Central memory CD8-positive, alpha-beta T cell (primary cell): Measurements from ENCODE around the gene HNRNPF.
A peak's percentile ranks its signal among the peaks of the same experiment; 100 is the strongest.
"Not testable (repeated sequence)": the region's sequence is repeated elsewhere in the genome, so short reads cannot be mapped to it uniquely, and the experiment has no call there.

Source experiments
- ATAC-seq: fragments of 150-1000 bp; cut with Tn5 transposase; replicated peaks from 2 replicates; pipeline ENCODE4 v1.10.0; 2022; ENCODE audit warnings: mild to moderate bottlenecking, moderate FRiP score, moderate number of reproducible peaks; ENCODE audit not compliant: poor library complexity, severe bottlenecking; ENCODE audit errors: extremely low read depth
- DNase-seq, 2 donors: peaks; one replicate each; pipeline ENCODE4 v3.0.0; 2021; ENCODE audit warnings: low spot score in 2 of 2
- H3K27ac Mint-ChIP-seq: one replicate; pipeline ENCODE4 v1.8.0; 2022; ENCODE audit warnings: low read depth, mild to moderate bottlenecking, moderate library complexity, mixed read lengths
- H3K27me3 Mint-ChIP-seq: one replicate; pipeline ENCODE4 v1.8.0; 2022; ENCODE audit warnings: mixed read lengths
- H3K36me3 Mint-ChIP-seq: one replicate; pipeline ENCODE4 v1.8.0; 2022; ENCODE audit warnings: mild to moderate bottlenecking, moderate library complexity, mixed read lengths; ENCODE audit not compliant: insufficient read depth
- H3K4me1 Mint-ChIP-seq: one replicate; pipeline ENCODE4 v1.8.0; 2022; ENCODE audit warnings: mixed read lengths
- H3K4me3 Mint-ChIP-seq: one replicate; pipeline ENCODE4 v1.8.0; 2022; ENCODE audit warnings: mild to moderate bottlenecking, moderate library complexity, mixed read lengths
- H3K9me3 Mint-ChIP-seq: one replicate; pipeline ENCODE4 v1.8.0; 2022; ENCODE audit warnings: mixed read lengths

Gene HNRNPF

GRCh38 chr10:43401627-43402026, 7.4 kb downstream of the HNRNPF start:
- Mint-ChIP-seq H3K27ac (peak overlapping the region; percentile 99), H3K9me3 (no peaks in the 10 kb centered on the region), H3K36me3 (peaks cover 51% of the 10 kb centered on the region), H3K27me3 (no peaks in the 10 kb centered on the region), H3K4me3 (peak overlapping the region; percentile 93), H3K4me1 (peaks cover 67% of the 10 kb centered on the region)
- DNase-seq = no peak
- ATAC-seq = no peak

GRCh38 chr10:43399320-43400310, 9.4 kb downstream of the HNRNPF start:
- Mint-ChIP-seq H3K4me3 (peak overlapping the region; percentile 69), H3K27me3 (no peaks in the 10 kb centered on the region), H3K4me1 (peaks cover 80% of the 10 kb centered on the region), H3K27ac (peak overlapping the region; percentile 88), H3K36me3 (peaks cover 61% of the 10 kb centered on the region), H3K9me3 (no peaks in the 10 kb centered on the region)
- DNase-seq (no peak), ATAC-seq (no peak)

DNA sequence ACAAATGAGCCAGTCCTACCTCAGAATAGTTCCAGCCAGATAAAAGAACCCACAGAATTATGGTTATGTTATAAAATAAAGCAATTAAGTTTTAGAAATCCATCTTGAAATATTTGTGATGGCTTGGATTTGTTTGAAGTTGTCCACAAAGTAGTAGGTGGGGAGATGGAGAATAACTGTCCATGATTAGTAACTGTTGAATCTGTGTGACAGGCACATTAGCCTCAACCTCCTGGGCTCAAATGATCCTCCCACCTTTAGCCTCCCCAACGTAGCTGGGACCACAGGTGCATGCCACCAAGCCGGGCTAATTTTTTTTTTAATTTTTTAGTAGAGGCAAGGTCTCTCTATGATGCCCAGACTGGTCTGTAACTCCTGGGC, 10.1 kb downstream of the HNRNPF start:
- Mint-ChIP-seq H3K36me3 (peaks cover 59% of the 10 kb centered on the region), H3K4me1 (peaks cover 81% of the 10 kb centered on the region), H3K27ac (peak overlapping the region; percentile 88), H3K27me3 (no peaks in the 10 kb centered on the region), H3K4me3 (peak overlapping the region; percentile 91), H3K9me3 (no peaks in the 10 kb centered on the region)
- DNase-seq (no peak), ATAC-seq (no peak)

- DNase-seq = peak; percentile 51 to 52
- Mint-ChIP-seq H3K27ac (peak overlapping the region; percentile 88), H3K4me1 (peaks cover 81% of the 10 kb centered on the region), H3K27me3 (no peaks in the 10 kb centered on the region), H3K36me3 (peaks cover 62% of the 10 kb centered on the region), H3K9me3 (no peaks in the 10 kb centered on the region), H3K4me3 (peak overlapping the region; percentile 91)
- ATAC-seq = peak; percentile 63
These were observed 11.9 kb downstream of the HNRNPF start for GRCh38 chr10:43396928-43397624.

DNA sequence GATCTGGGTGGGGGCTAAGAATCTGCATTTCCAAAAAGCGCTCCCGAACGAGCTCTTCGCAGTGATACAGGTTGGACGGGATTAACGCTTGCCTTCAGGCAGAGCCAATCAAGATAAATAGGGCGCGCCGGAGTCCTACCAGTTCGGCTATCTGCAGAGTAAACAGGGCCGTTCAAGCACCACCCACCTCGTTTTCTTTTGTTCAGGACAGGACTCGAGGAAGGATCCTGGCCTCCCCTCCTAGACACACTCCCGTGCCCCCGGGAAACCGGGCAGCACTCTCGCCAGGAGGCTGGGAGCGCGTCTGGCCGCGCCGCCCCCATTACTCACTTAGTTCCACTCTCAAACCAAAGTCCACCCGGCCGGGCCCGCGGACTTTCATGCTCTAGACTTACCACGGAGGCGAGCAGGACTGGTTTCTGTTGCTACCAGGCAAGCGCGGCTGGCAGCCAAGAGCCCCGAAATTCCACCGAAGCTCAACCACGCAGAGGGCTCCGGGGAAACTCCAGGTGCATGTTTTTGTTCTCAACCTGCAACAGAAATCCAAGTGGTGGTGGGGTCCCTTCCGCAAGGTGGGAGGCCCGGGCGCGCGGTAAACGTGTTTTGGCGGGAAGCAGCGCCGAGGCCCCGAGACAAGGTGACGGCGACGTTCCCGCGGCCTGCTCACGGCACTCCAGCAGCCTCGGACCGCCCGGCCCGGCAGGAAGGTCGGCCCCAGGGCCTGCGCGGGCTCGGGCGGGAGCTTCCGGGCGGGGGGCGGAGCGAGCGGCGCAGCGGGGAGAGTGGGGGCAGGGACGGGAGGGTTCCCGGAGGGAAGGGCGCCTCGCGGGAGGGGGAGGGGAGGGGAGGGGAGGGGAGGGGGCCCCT, 12.7 kb downstream of the HNRNPF start:
- Mint-ChIP-seq H3K36me3 (peaks cover 70% of the 10 kb centered on the region), H3K27me3 (no peaks in the 10 kb centered on the region), H3K4me1 (peaks cover 79% of the 10 kb centered on the region), H3K27ac (peak overlapping the region; percentile 88), H3K4me3 (peak overlapping the region; percentile 91), H3K9me3 (no peaks in the 10 kb centered on the region)
- ATAC-seq (peak; percentile 44), DNase-seq (peak; percentile 41 to 44)

- Mint-ChIP-seq H3K9me3 (no peaks in the 10 kb centered on the region), H3K36me3 (peaks cover 76% of the 10 kb centered on the region), H3K4me1 (peaks cover 79% of the 10 kb centered on the region), H3K27me3 (no peaks in the 10 kb centered on the region), H3K4me3 (peak overlapping the region; percentile 91), H3K27ac (peak overlapping the region; percentile 88)
- DNase-seq = no peak
- no peak for ATAC-seq
These were observed 13.4 kb downstream of the HNRNPF start for GRCh38 chr10:43395571-43396060.

DNA sequence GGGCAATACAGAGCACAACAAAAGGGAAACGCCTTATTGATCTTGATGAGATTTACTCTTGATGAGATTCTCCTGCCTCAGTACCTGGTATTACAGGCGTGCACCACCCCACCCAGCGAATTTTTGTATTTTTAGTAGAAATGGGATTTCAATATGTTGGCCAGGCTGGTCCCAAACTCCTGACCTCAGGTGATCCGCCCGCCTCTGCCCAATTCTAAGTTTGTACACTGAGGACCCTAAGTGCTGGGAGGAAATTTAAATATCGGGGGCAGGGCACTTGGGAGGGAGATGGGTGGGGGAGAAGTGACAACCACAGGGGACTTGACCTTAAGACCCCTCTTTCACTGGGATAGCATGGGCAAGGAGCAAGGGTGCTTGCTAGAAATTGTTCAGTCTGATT, 14.1 kb downstream of the HNRNPF start:
- DNase-seq = no peak
- Mint-ChIP-seq H3K27me3 (no peaks in the 10 kb centered on the region), H3K36me3 (peaks cover 78% of the 10 kb centered on the region), H3K4me3 (peak overlapping the region; percentile 91), H3K27ac (peak overlapping the region; percentile 88), H3K9me3 (no peaks in the 10 kb centered on the region), H3K4me1 (peaks cover 79% of the 10 kb centered on the region)
- no peak for ATAC-seq

DNA sequence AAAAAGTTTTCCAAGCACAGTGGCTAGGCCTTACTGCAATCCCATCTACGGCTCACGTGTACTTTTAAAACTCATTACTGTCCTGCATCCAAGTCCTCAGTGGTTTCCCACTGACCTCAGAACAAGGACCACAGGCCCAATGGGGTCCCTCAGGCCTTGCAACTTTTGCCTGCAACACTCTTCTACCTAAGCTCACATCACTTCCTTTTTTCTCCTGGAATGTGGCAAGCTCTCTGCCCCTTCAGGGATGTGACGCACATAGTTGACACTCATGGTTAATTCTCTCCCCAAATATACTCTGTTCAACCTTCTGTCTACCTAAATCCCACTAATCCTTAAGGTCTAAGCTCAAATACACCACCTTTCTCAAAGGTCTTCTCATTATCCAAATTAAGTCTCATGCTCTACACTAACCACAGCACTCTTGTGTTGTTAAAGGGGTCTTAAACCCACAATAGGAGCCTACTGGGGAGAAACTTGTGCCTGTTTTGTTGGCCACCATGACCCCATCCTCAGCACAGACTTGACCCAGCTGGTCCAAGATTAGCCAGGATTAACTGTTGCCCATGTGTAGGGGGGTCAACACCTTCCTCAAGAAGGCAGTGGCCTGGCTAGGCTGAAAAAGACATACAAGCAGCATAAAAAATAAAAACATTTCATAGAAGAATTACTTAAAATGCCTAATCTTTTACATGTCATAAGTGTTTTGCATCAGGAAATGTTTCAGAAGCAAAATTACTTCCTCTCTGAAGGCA, 15.2 kb downstream of the HNRNPF start:
- no peaks in the 10 kb centered on the region for H3K27me3 Mint-ChIP-seq
- H3K9me3 Mint-ChIP-seq = no peaks in the 10 kb centered on the region
- ATAC-seq (no peak), DNase-seq (no peak)
- H3K27ac Mint-ChIP-seq = peak overlapping the region; percentile 88
- peaks cover 82% of the 10 kb centered on the region for H3K36me3 Mint-ChIP-seq
- peaks cover 80% of the 10 kb centered on the region for H3K4me1 Mint-ChIP-seq
- no peak overlapping the region for H3K4me3 Mint-ChIP-seq

- Mint-ChIP-seq H3K4me1 (peaks cover 81% of the 10 kb centered on the region), H3K36me3 (peaks cover 83% of the 10 kb centered on the region), H3K27ac (peak overlapping the region; percentile 77)
- H3K4me3 Mint-ChIP-seq, DNase-seq, H3K9me3 Mint-ChIP-seq, H3K27me3 Mint-ChIP-seq, ATAC-seq: not testable (repeated sequence)
These were observed 15.8 kb downstream of the HNRNPF start for GRCh38 chr10:43393186-43393585.

GRCh38 chr10:43392748-43393147, 16.2 kb downstream of the HNRNPF start:
- H3K4me3 Mint-ChIP-seq = no peak overlapping the region

GRCh38 chr10:43391496-43391895, 17.5 kb downstream of the HNRNPF start:
- peak overlapping the region; percentile 8 for H3K4me3 Mint-ChIP-seq
- DNase-seq (no peak), ATAC-seq (no peak)
- peak overlapping the region; percentile 52 for H3K27ac Mint-ChIP-seq
- no peaks in the 10 kb centered on the region for H3K27me3 Mint-ChIP-seq
- peaks cover 84% of the 10 kb centered on the region for H3K4me1 Mint-ChIP-seq
- peaks cover 91% of the 10 kb centered on the region for H3K36me3 Mint-ChIP-seq
- no peaks in the 10 kb centered on the region for H3K9me3 Mint-ChIP-seq

More at GRCh38 chr10:43392748-43393147, 16.2 kb downstream of the HNRNPF start:
- ATAC-seq = no peak
- Mint-ChIP-seq H3K4me1 (peaks cover 80% of the 10 kb centered on the region), H3K9me3 (no peaks in the 10 kb centered on the region), H3K27ac (peak overlapping the region; percentile 77), H3K36me3 (peaks cover 85% of the 10 kb centered on the region), H3K27me3 (no peaks in the 10 kb centered on the region)
- no peak for DNase-seq
